ENCODE data around the gene LRRC27.

The LRRC27 gene

DNA sequence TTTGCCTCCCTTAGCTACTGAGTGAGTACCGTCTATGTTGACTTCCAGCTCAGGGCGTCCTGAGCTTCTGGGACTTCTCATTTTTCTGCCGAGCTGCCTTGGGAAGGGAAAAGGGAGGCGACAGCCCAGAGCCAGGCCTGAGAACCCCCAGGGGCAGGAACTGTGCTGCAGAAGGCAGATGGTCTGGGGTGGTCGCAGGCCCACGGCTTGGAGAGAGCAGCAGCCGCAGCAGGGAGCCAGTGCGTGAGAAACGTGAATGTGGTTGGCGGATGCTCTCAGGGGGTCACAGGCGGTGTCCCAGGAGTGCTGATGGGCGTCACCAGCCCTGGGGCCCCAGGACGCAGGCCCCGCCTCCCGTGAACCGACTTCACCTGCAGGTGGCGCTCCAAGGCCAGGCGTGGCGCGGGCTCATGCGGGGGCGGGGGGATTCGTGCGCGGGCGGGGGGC is 55.8 kb downstream of the LRRC27 start:
- H3K4me3 ChIP-seq (ENCODE audit: low read depth, low read length), result no peak overlapping the region

DNA sequence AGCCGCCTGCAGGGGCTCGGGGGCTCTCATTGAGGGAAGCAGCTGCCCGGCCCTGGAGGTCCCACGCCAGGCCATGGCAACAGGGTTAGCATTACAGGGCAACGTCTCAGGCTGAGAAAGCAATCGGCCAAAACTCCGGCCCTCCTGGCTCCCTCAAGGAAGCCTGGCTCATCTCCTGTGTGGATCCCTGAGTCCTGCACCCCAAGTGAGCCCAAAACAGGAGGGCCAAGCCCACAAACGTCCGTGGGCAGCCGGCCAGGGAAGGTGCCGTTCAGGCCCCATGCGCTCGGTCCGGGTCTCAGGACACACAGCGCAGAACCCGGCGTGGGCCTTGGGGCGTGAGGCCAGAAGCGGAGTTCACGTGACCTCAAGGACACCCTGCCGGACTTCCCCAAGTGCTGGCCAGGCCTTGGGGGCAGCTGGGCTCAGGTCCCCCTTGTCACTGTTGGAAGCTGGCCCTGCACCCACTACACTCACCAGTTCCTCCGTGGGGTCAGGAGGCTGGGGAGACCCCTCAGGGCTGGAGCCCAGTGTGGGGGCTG is 57.0 kb downstream of the LRRC27 start:
- TF ChIP-seq, protein P1, sequence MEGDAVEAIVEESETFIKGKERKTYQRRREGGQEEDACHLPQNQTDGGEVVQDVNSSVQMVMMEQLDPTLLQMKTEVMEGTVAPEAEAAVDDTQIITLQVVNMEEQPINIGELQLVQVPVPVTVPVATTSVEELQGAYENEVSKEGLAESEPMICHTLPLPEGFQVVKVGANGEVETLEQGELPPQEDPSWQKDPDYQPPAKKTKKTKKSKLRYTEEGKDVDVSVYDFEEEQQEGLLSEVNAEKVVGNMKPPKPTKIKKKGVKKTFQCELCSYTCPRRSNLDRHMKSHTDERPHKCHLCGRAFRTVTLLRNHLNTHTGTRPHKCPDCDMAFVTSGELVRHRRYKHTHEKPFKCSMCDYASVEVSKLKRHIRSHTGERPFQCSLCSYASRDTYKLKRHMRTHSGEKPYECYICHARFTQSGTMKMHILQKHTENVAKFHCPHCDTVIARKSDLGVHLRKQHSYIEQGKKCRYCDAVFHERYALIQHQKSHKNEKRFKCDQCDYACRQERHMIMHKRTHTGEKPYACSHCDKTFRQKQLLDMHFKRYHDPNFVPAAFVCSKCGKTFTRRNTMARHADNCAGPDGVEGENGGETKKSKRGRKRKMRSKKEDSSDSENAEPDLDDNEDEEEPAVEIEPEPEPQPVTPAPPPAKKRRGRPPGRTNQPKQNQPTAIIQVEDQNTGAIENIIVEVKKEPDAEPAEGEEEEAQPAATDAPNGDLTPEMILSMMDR (conservative IDR thresholded peaks at IDR 0.05; ENCODE audit: low read depth, low read length), result no peak
- no peak for DNase-seq (ENCODE audit: low read depth)
- no peak overlapping the region for H3K4me3 ChIP-seq (ENCODE audit: low read depth, low read length)

More for the DNA sequence above, 55.8 kb downstream of the LRRC27 start:
- TF ChIP-seq, protein P1 (conservative IDR thresholded peaks at IDR 0.05; ENCODE audit: low read depth, low read length), result peak; percentile 70
- peak; percentile 56 for DNase-seq (ENCODE audit: low read depth)

DNA sequence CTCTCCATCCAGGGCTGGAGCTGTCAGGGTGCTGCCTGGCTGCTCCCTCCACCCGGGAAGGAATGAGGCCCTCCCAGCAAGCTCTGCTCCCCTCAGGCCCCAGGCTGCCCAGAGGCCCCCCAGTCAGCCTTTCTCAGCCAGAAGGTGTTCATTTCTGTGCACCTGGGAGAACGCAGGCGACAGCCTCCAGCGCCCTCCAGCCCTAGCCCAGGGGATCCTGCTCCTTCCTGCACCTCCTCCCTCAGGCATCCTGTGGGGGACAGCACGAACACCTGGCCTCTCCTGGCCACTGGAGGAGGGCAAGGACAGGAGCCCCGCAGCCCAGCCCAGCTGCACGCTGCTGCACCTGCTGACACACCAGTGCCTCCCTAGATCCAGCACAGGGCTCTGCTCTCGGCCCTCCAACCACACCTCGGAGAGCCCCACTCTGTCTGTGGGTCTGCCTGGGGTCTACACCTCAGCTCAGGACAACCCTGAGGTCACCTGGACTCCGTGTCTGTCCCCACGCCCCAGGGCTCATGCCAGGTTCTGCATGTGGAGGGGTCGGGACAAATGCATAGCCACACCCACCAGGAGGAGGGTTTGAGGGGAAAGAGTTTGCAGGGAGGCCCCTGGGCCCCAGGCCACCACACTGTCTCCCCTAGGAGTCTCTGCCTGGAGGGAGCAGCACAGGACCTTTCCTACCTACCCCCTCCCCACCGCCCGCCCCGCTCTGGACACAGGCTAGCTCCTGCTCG is 57.6 kb downstream of the LRRC27 start:
- no peak overlapping the region for H3K4me3 ChIP-seq (ENCODE audit: low read depth, low read length)
- no peak for DNase-seq (ENCODE audit: low read depth)
- TF ChIP-seq, protein P1 (conservative IDR thresholded peaks at IDR 0.05; ENCODE audit: low read depth, low read length), result no peak

DNA sequence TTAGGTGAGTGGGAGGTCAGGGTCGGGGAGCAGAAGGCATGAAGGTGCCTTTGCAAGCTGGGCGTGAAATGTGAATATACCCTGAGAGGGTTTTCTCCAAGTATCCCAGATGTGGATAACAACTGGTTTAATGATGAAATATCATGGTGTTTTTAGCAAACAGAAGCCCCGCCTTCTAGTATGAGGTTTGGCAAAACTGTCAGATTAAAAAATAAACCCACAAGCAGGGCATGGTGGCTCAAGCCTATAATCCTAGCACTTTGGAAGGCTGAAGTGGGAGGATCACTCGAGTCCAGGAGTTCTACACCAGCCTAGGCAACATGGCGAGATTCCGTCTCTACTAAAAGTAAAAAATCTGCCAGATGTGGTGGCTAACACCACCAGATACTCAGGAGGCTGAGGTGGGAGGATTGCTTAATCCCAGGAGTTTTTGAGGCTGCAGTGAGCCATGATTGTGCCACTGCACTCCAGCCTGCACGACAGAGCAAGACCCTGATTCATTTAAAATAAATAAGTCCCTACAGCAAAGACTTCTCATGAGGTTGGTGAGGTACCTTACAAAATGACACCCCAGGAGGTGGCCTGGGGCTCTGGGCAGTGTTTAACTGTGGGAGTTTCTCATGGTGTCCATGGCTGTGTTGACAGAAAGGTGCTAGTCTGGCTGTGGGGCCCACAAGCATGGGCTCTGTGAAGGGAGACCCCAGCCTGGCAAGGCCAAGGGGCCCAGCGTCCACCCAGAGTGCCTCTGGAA is 58.4 kb downstream of the LRRC27 start:
- no peak overlapping the region for H3K4me3 ChIP-seq (ENCODE audit: low read depth, low read length)
- no peak for DNase-seq (ENCODE audit: low read depth)
- TF ChIP-seq, protein P1 (conservative IDR thresholded peaks at IDR 0.05; ENCODE audit: low read depth, low read length), result no peak

DNA sequence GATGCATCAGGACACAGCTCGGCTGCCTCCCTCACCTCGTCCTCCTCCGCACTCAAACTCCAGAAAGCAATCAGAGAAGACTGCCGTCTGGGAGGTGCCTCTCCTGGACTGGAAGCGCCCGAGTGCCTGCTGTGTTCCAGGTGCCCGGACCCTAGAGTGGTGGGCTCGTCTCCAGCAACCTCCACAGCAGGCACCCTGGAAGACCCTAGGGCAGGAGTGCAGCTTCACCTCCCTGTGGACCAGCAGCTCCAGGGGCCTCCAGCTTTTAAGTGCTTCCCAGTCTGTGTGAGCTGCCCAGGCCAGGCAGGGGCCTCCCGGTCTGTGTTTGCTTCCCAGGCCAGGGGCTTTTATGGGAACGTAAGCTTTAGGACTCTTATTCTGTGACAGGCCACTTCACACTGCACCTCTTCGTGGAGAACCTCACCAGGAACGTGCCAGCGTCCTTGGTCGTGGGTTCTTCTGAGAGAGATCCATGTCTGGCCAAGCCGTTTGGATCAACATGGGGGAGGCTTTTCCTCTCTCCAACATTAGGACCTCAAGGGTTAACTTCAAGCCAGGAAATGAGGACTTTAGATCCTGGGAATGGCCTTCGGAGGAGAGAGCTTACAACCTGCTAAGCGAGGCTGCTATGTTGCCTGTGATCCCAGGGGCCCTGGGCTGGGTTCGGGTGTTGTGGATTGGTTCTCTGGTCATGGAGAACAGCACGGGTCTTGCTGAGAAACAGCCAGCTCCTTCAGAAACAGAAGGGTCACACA is 59.1 kb downstream of the LRRC27 start:
- TF ChIP-seq, protein P1 (conservative IDR thresholded peaks at IDR 0.05; ENCODE audit: low read depth, low read length), result no peak
- no peak for DNase-seq (ENCODE audit: low read depth)

DNA sequence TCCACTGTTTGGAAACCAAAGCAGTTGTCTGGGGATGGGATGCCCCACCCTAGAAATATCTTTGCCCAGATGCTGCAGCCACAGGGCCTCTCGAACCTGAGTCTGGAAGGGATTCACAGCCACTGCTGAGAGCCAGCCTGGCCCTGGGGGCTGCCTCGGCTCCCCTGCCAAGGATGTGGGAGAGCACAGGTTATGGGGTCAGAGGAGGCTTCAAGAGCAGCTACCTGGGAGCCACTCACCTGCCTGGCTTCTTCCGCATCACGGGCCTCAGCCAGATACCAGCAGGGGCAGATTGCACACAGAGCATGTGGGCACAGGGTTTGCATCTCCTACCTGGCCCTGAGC is 59.7 kb downstream of the LRRC27 start:
- DNase-seq (ENCODE audit: low read depth), result no peak
- H3K4me3 ChIP-seq (ENCODE audit: low read depth, low read length), result no peak overlapping the region
- TF ChIP-seq, protein P1 (conservative IDR thresholded peaks at IDR 0.05; ENCODE audit: low read depth, low read length), result no peak

More for the DNA sequence above, 59.1 kb downstream of the LRRC27 start:
- no peak overlapping the region for H3K4me3 ChIP-seq (ENCODE audit: low read depth, low read length)

All from choroid plexus epithelial cell (primary cell).